ENCODE measurements around the gene NDST1. TPM values are rescaled to one million over a fixed set of nuclear protein-coding genes. Genes with fewer than 3 reads are reported as not detected.

Gene NDST1
- polyA plus RNA-seq, 1 of the 3 experiments (the other 2 are of a cell fraction), result 29.2 TPM

DNA sequence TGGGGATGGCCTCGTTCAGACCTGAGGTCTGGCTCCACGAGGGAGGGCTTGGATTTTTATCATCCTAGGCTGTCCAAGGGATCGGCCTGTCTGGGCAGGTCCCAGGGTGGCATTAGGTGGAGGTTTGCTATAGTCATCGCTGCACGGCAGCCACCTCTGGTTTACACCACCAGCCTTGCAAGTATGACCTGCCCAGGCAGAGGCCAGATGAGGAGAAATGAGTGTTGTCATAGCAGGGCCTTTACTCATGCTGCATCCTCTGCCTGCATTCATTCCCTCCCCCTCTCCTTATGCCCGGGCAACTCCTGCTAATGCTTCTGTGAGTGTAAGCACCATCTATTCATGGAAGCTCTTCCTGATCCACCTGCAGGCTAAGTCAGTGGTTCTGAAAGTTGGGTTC lies 15.3 kb upstream of the NDST1 start:
- Histone ChIP-seq H3F3A (replicated peaks; ENCODE audit: insufficient read depth) (peaks cover 52% of the 10 kb centered on the region), H3K36me3 (replicated peaks in 1 of 2; ENCODE audit: control insufficient read depth in 1 of 2, insufficient read depth in 2 of 2, low read length in 1 of 2) (peaks cover 6% of the 10 kb centered on the region in 2 experiments), H3K4me3 (ENCODE audit: low read depth in 2 of 2, low read length in 1 of 2) (no peak overlapping the region), H4K20me1 (ENCODE audit: insufficient read depth) (peaks cover 87% of the 10 kb centered on the region), H3K9me3 (no peaks in the 10 kb centered on the region), H3K9me2 (no peaks in the 10 kb centered on the region), H3K27me3 (ENCODE audit: insufficient read depth) (no peaks in the 10 kb centered on the region), H3K4me1 (ENCODE audit: control insufficient read depth in 1 of 2, insufficient read depth in 2 of 2, low read depth in 1 of 2, low read length in 1 of 2) (peaks cover 54 to 55% of the 10 kb centered on the region in 2 experiments), H3K79me2 (ENCODE audit: insufficient read depth) (peaks cover 98% of the 10 kb centered on the region), H3K9ac (no peak overlapping the region), H3K27ac (ENCODE audit: low read depth in 2 of 2, low read length in 1 of 2) (peak overlapping the region; percentile 48 to 56), H2AFZ (ENCODE audit: low read depth) (no peak overlapping the region), H3K4me2 (peak overlapping the region; percentile 46)
- 44% methylated on average over 6 of the region's 6 CpGs for WGBS (ENCODE audit: low lambda C conversion rate)
- DNase-seq, result no peak
- POLR2A ChIA-PET, result no interaction called here
- CTCF ChIA-PET, result interaction anchor here (1.0 to 1.4 kb wide), 2 partner anchors 14 to 53 kb away, joined by 3 read pairs; no protein-coding TSS in a partner anchor
- no peak for TF ChIP-seq RAD21 (IDR thresholded peaks at IDR 0.05; ENCODE audit: low read length)
- no peak for TF ChIP-seq CHD2 (IDR thresholded peaks at IDR 0.05; ENCODE audit: low read length, partially characterized antibody)
- no peak for TF ChIP-seq FOXM1 (IDR thresholded peaks at IDR 0.05; ENCODE audit: low read depth)
- TF ChIP-seq SIN3A (IDR thresholded peaks at IDR 0.05; ENCODE audit: borderline replicate concordance, low read depth, low read length), result no peak
- TF ChIP-seq JUND (IDR thresholded peaks at IDR 0.05), result peak; percentile 38; the same call in 1 of the 2 replicates
- TF ChIP-seq RXRA (IDR thresholded peaks at IDR 0.05; ENCODE audit: borderline replicate concordance, low read depth), result no peak; the same call in 1 of the 2 replicates
- no peak for TF ChIP-seq MEF2A (IDR thresholded peaks at IDR 0.05; ENCODE audit: borderline replicate concordance, low read depth)
- TF ChIP-seq, protein P1, sequence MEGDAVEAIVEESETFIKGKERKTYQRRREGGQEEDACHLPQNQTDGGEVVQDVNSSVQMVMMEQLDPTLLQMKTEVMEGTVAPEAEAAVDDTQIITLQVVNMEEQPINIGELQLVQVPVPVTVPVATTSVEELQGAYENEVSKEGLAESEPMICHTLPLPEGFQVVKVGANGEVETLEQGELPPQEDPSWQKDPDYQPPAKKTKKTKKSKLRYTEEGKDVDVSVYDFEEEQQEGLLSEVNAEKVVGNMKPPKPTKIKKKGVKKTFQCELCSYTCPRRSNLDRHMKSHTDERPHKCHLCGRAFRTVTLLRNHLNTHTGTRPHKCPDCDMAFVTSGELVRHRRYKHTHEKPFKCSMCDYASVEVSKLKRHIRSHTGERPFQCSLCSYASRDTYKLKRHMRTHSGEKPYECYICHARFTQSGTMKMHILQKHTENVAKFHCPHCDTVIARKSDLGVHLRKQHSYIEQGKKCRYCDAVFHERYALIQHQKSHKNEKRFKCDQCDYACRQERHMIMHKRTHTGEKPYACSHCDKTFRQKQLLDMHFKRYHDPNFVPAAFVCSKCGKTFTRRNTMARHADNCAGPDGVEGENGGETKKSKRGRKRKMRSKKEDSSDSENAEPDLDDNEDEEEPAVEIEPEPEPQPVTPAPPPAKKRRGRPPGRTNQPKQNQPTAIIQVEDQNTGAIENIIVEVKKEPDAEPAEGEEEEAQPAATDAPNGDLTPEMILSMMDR (IDR thresholded peaks at IDR 0.05), result no peak
- TF ChIP-seq FOXJ3 (CRISPR knock-in tag; IDR thresholded peaks at IDR 0.05), result no peak
- no peak for TF ChIP-seq EZH2phosphoT487 (IDR thresholded peaks at IDR 0.05; ENCODE audit: borderline replicate concordance, low read depth)
- TF ChIP-seq, protein P2, sequence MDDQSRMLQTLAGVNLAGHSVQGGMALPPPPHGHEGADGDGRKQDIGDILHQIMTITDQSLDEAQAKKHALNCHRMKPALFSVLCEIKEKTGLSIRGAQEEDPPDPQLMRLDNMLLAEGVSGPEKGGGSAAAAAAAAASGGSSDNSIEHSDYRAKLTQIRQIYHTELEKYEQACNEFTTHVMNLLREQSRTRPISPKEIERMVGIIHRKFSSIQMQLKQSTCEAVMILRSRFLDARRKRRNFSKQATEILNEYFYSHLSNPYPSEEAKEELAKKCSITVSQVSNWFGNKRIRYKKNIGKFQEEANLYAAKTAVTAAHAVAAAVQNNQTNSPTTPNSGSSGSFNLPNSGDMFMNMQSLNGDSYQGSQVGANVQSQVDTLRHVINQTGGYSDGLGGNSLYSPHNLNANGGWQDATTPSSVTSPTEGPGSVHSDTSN (IDR thresholded peaks at IDR 0.05), result no peak
- TF ChIP-seq TAF1 (IDR thresholded peaks at IDR 0.05; ENCODE audit: borderline replicate concordance, low read depth, low read length), result no peak
- TF ChIP-seq, protein P3, sequence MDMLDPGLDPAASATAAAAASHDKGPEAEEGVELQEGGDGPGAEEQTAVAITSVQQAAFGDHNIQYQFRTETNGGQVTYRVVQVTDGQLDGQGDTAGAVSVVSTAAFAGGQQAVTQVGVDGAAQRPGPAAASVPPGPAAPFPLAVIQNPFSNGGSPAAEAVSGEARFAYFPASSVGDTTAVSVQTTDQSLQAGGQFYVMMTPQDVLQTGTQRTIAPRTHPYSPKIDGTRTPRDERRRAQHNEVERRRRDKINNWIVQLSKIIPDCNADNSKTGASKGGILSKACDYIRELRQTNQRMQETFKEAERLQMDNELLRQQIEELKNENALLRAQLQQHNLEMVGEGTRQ (IDR thresholded peaks at IDR 0.05; ENCODE audit: borderline replicate concordance, low read depth, low read length), result no peak
- no peak for TF ChIP-seq RFX5 (IDR thresholded peaks at IDR 0.05; ENCODE audit: low read length)
- TF ChIP-seq, protein P4, sequence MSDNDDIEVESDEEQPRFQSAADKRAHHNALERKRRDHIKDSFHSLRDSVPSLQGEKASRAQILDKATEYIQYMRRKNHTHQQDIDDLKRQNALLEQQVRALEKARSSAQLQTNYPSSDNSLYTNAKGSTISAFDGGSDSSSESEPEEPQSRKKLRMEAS (IDR thresholded peaks at IDR 0.05; ENCODE audit: low read depth), result peak; percentile 66
- TF ChIP-seq, protein P5, sequence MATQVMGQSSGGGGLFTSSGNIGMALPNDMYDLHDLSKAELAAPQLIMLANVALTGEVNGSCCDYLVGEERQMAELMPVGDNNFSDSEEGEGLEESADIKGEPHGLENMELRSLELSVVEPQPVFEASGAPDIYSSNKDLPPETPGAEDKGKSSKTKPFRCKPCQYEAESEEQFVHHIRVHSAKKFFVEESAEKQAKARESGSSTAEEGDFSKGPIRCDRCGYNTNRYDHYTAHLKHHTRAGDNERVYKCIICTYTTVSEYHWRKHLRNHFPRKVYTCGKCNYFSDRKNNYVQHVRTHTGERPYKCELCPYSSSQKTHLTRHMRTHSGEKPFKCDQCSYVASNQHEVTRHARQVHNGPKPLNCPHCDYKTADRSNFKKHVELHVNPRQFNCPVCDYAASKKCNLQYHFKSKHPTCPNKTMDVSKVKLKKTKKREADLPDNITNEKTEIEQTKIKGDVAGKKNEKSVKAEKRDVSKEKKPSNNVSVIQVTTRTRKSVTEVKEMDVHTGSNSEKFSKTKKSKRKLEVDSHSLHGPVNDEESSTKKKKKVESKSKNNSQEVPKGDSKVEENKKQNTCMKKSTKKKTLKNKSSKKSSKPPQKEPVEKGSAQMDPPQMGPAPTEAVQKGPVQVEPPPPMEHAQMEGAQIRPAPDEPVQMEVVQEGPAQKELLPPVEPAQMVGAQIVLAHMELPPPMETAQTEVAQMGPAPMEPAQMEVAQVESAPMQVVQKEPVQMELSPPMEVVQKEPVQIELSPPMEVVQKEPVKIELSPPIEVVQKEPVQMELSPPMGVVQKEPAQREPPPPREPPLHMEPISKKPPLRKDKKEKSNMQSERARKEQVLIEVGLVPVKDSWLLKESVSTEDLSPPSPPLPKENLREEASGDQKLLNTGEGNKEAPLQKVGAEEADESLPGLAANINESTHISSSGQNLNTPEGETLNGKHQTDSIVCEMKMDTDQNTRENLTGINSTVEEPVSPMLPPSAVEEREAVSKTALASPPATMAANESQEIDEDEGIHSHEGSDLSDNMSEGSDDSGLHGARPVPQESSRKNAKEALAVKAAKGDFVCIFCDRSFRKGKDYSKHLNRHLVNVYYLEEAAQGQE (IDR thresholded peaks at IDR 0.05; ENCODE audit: low read depth, low read length), result no peak
- no peak for TF ChIP-seq RCOR1 (IDR thresholded peaks at IDR 0.05; ENCODE audit: low read length)
- no peak for TF ChIP-seq YY1 (IDR thresholded peaks at IDR 0.05; ENCODE audit: low read depth)
- no peak for TF ChIP-seq SMC3 (IDR thresholded peaks at IDR 0.05; ENCODE audit: low read depth, low read length)
- no peak for TF ChIP-seq GABPA (IDR thresholded peaks at IDR 0.05; ENCODE audit: low read depth)
- TF ChIP-seq, protein P6, sequence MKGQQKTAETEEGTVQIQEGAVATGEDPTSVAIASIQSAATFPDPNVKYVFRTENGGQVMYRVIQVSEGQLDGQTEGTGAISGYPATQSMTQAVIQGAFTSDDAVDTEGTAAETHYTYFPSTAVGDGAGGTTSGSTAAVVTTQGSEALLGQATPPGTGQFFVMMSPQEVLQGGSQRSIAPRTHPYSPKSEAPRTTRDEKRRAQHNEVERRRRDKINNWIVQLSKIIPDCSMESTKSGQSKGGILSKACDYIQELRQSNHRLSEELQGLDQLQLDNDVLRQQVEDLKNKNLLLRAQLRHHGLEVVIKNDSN (IDR thresholded peaks at IDR 0.05; ENCODE audit: borderline replicate concordance, low read depth), result no peak
- TF ChIP-seq MXI1 (IDR thresholded peaks at IDR 0.05; ENCODE audit: low read depth, low read length), result no peak
- TF ChIP-seq EP300 (IDR thresholded peaks at IDR 0.05; ENCODE audit: borderline replicate concordance in 1 of 2, low read depth in 1 of 2, low read length in 1 of 2), result peak in 1 of 2 experiments; percentile 37; a peak in 1 of 4 replicates
- TF ChIP-seq NRF1 (IDR thresholded peaks at IDR 0.05; ENCODE audit: low read depth, low read length), result no peak; the same call in 1 of the 2 replicates
- TF ChIP-seq NFIC (IDR thresholded peaks at IDR 0.05; ENCODE audit: borderline replicate concordance), result no peak
- peak; percentile 62; the same call in 1 of the 2 replicates for TF ChIP-seq FOSL2 (IDR thresholded peaks at IDR 0.05; ENCODE audit: borderline replicate concordance, low read depth)
- TF ChIP-seq TCF12 (IDR thresholded peaks at IDR 0.05), result peak; percentile 64; the same call in 1 of the 2 replicates
